Dermis microvascular lymphatic vessel endothelial cell (primary cell): ENCODE data around the gene LIN9. TPM values are rescaled to one million over a fixed set of nuclear protein-coding genes. Genes with fewer than 3 reads are reported as not detected.
"Not testable (repeated sequence)": the region's sequence is repeated elsewhere in the genome, so short reads cannot be mapped to it uniquely, and the experiment has no call there.

Source experiments
- DNase-seq, 2 donors: peaks; one replicate each; pipeline versions ENCODE4 v3.0.0 to v3.0.0-alpha.2; 2010; ENCODE audit warnings: low read depth in 2 of 2
- total RNA-seq: library from RNA; depleted of rRNA; stranded (reverse); fragments of >200 nt; gene quantifications from 2 replicates; pipeline ENCODE4 v1.2.1, GENCODE V29; 2014

Gene LIN9, protein sequence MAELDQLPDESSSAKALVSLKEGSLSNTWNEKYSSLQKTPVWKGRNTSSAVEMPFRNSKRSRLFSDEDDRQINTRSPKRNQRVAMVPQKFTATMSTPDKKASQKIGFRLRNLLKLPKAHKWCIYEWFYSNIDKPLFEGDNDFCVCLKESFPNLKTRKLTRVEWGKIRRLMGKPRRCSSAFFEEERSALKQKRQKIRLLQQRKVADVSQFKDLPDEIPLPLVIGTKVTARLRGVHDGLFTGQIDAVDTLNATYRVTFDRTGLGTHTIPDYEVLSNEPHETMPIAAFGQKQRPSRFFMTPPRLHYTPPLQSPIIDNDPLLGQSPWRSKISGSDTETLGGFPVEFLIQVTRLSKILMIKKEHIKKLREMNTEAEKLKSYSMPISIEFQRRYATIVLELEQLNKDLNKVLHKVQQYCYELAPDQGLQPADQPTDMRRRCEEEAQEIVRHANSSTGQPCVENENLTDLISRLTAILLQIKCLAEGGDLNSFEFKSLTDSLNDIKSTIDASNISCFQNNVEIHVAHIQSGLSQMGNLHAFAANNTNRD
- total RNA-seq, result 4.3 and 5.6 TPM in 2 replicates

DNA sequence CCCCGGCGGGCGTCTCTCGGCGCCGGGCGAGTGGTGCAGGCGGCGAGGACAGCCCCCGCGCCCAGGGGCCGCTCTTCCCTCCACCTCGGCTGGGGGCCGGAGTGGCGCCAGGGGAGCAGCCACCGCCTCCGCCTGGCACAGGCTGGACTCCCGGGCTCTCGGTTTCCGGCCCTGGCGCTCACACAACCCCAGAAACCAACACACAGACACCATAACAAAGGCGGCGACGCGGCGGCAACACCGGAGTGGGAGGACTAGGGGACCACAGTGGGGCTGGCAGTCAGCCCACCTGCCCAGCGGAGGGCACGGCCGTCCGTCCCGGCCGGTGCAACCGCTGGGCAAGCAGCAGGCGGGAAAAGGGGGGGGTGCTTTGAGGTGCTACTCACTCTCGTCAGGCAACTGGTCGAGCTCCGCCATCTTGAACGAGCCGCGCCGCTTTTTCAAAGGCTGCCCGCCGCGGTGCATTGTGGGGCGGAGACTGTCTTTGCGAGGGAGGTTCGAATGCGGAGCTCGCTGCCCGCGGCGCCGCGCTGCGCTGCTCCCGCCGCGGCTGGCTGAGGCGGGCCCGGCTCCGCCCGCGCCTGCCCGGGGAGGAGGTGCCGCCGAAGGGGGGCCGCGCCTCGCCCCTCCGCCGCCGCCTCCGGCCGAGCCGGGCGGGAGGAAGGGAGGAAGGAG is at the start of gene LIN9:
Gene LIN9 (minus strand): TSS at position 442 of the 675 bp plus-strand sequence. CDS start 25 bp downstream, at position 417.
- DNase-seq, result peak; percentile 71 to 93

DNA sequence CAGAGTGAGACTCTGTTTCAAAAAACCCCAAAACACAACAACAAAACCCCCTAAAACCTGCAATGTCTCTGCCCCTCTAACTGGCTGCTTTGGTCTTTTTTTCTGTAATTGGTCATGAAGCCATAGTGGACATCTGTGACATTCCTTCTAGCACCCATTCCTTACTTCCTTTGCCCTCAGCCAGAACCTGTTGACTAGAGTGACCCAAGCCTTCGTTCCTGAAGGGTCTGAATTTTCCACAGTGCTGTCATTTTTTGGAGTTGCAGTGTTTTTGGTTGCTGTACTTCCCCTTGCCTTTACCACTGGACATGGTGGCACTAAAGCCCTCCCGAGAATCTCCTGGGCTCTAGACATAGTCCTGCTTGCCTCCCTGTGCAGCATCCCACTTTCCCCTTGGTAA is 48.5 kb upstream of the LIN9 start:
- DNase-seq, result no peak

DNA sequence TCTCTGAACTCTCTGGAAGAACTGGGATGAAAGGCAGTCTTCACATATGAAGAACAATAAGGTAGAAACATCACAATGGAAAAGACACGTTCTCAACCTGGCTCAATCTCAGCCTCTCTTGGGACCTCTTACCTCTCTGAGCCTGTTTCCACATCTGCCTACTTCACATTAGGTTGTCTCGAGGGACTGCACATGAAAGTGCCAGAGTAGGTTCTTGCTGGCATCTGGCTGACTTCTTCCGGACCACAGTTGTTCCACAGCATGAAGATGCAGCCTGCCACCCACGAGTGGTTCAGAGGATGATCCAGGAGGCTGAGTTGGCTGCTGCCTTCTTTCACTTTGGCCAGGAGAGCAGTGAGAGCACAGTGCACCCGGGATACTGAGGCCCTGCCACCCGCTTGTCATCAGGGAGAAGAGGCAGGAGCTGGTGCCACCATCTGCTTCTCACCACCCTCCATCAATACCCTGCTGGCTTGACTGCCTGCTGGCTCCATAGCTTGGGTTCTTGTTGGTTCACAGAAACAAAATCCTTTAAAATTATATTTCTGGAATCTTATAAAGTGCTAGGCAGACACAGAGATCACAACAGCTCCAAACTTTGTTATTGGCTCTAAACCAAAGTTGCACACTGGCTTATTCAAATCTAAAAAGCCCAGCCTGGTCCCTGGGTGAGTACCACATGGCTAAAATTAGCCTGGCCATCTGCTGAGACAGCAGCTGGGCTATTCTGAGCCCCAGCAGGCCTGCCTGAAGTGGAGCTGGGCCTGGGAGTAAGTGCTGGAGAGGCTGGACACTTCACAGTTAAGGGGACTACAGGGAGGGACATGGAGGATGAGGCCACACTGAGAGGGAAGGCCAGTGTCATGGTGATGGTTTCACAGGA is 46.9 kb upstream of the LIN9 start:
- DNase-seq, result no peak

DNA sequence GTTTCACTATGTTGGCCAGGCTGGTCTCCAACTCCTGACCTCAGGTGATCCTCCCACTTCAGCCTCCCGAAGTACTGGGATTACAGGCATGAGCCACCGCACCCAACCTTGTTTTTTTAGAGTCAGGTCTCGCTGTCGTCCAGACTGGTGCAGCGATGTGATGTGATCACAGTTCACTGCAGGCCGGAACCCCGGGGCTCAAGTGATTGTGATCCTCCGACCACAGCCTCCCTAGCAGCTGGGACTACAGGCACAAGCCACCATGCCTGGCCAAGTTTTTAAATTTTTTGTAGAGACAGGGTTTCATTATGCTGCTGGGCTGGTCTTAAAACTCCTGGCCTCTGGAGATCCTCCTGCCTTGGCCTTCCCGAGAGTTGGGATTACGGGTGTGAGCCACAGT is 46.1 kb upstream of the LIN9 start:
- DNase-seq, result no peak

DNA sequence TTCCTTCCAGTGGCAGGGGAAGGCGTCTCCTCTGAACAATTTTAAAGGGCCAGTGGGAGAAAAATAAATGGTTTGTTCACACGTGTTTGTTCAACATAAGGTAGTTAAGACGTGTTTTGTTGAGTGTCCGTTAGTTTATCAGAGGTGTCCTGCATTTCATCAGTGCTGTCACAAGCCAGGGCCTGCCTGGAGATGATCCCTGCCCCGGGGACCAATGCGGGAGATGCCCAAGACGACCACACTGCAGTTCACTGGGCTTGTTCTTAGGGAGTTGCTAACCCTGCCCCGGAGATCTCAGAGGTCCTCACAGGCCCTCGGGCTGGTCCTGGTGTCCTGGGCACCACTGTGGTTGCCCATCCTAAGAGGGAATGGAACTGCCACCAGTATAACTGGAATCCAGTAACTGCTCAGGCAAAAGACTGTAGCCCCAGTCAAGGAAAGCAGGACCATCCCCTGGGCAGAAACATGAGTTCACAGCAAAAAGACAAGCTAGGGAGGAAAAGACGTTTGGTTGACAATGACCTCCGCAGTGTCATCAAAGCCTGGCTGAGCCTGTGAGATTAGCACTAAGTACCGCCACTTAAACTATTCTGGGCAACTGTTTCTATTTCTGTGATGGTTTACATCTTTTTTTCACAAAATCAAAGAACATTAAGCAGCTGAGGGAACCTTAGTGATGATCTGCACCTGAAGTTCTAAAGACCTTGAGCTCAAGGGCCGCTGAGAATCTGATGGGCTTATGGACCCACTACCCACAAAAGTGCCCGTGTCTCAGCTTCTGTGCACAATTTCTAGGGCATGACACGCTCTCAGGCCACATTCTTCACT is 44.9 kb upstream of the LIN9 start:
- no peak for DNase-seq

DNA sequence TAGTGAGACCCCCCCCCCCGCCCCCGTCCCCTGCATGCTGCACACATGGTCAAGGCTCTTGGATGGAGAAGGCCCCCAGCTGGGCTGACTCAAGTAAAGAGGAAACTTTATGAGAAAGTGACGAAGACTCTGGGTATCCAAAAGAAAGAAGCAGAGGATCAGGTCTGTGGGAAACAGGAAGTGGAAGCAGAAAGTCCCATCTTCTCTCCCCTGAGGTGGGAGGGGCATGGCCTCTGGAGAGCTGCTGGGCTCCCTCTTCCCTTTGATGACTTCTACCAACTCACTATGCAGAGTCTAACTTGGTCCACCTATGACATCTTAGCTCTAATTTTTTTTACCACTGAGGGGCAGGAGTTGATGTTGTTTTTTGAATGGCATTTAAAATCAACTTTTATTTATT is 42.7 kb upstream of the LIN9 start:
- DNase-seq, result no peak

DNA sequence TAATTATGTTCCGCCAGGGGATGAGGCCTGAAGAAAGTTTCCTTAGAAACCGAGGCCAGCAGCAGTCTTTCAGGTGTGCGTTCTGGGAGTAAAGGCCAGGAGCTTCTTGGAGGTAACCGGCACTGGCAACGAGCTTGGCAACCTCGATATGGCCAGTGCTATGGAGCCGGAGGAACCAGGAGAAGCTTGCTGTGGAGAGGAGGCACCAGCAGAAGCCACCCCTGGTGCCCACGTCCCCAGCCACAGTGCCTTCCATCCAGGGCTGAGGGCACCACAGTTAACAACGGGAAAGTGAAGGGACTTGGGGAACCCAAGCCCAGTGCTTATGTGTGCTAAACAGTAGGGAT is 41.5 kb upstream of the LIN9 start:
- DNase-seq, result no peak

DNA sequence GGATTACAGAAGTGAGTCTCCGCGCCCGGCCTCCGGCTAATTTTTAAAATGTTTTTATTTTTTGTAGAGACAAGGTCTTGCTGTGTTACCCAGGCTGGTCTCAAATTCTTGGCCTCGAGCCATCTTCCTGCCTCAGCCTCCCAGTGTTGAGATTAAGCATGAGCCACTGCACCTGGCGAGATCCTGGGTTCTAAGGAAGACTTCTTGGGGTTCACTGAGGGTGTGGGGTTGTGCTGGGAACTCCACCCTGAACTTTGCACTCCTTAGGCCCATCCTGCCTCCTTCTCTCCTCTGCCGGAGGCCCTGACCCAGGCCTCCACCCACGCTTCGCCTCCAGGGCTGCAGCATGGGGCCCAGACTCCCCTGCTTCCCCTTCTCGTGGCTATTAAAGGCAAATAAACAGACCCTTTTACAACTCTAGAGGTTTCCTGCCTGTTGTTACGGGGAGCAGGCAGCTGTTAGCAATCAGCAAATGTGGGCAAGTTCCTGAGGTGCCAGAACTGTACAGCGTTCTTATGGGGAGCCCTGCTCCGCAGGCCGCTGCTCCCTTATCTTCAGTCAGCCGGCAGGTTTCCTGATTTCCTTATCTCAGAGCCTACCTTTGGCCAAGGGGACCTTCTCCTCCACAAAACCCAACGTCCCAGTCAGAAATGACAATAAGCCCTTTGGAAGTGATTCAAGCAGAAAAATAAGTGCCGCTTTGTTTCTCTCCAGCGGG is 41.0 kb upstream of the LIN9 start:
- DNase-seq, result peak in 1 of 2 donors; percentile 30

DNA sequence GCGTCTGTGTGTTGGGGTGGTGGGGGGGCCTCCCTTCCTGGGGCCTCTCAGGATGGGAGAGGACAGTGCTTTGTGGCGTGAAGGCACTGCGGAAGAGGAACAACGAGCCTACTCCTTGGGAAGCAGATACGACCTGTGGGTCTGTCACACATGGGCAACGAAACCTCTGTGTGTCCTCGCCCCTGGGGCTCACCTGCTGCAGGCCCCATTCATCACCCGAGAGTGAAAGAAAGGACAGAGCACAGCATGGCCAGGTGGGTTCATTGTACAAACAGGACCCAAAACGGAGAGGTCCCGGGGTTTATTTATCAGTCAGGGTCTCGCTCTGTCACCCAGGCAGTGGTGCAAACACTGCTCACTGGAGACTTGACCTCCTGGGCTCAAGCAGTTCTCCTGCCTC is 40.1 kb upstream of the LIN9 start:
- no peak for DNase-seq

DNA sequence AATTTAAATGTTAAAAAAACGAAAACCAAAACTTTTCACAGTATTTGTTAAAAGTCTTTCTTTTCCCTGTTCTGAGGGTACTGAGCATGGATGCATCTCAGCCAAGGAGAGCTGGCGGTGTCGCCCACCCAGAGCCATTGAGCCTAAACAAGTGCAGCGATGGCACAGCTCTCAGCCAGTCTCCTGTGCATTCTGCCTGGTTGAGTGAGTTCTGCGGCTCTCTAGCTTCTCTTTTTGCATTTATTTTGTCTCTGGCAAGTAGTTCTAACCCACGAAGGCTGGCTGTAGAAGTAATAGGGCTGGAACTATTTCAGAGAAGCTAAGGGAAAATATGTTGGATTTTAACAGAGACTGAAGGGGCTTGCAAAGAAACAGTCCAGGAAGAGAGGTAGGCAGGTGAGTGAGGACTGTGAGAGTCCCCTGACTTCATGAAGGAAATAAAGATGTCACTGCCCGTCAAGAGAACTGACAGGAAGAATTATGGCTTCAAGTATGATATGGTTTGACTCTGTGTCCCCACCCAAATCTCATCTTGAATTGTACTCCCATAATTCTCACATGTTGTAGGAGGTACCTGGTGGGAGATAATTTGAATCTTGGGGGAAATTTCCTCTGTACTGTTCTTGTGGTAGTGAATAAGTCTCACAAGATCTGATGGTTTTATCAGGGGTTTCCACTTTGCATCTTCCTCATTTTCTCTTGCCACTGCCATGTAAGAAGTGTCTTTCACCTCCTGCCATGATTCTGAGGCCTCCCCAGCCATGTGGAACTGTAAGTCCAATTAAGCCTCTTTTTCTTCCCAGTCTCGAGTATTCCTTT is 35.7 kb upstream of the LIN9 start:
- no peak for DNase-seq

DNA sequence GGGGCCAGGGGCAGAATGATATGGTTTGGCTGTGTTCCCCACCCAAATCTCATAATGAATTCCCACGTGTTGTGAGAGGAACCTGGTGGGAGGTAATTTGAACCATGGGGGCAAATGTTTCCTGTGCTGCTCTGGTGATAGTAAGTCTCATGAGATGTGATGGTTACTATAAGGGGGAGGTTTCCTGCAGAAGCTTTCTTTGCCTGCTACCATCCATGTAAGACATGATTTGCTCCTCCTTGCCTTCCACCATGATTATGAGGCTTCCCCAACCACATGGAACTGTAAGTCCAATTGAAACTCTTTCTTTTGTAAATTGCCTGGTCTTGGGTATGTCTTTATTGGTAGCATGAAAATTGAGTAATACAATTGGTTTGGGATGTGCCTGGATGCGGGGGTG is 33.7 kb upstream of the LIN9 start:
- DNase-seq, result no peak

DNA sequence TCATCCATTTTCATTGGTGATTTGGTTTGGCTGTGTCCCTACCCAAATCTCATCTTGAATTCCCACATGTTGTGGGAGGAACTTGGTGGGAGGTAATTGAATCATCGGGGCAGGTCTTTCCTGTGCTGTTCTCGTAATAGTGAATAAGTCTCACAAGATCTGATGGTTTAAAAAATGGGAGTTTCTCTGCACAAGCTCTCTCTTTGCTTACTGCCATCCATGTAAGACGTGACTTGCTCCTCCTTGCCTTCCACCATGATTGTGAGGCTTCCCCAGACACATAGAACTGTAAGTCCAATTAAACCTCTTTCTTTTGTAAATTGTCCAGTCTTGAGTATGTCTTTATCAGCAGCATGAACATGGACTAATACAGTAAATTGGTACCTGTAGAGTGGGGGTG is 31.1 kb upstream of the LIN9 start:
- DNase-seq, result not testable (repeated sequence)

DNA sequence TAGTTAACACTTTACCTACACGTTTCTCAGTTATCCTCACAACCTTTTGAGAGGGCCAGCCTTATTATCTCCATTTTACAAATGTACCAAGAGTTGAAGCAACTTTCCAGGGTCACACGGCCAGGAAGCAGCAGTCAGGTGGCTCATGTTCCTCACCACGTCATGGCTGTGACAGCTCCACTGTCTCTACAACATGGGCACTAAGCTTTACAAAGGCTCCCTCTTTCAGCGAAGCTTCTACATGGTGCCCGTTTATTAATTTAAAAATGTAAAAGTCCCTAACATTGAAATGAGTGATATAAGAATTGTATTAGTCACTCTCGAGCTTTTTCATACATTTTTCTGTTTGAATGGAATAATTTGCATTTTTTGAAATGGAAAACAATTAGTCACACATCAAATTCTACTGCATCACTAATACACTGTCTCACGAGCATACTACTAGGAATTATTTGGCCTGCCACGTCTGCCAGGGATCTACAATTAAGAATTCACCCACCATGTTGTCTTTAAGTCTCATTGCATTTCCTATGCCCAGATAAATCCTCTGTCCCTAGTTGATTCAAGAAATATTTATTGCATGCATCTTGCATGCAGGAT is 28.4 kb upstream of the LIN9 start:
- DNase-seq, result no peak

DNA sequence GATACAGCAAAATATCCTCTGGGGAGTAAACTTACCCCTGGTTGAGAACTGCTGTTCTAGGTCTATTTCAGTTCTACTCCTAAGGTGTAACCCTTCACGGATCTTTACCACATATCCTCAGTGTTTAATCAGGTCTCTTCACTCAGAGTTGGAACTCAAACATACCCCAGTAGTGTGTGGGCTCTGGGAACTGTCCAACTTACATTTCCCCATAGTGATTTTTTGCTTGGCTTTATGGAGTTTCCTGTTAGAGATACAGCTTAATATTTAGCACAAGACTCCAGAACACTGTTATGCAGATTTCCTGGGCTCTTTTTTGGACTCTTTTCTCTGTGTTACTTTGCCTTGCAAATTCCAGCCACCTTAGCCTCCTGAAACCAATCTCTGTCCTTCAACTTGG is 26.7 kb upstream of the LIN9 start:
- DNase-seq, result no peak

DNA sequence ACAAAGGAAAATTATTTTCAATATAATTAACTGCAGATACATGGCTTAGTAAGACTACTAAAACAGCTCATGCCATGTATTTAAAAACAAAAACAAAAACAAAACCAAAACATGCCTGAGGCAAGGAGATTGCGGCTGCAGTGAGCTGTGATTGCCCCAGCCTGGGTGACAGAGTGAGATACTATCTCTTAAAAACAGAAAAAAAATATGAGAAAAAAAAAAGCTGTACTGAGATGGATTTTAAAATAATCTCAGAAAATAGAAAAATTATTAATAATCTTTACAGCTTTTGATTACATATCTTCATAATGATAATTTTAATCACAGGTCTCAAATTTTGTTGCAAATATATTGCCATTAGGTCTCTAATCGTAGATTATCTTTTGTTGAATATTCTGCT is 24.0 kb upstream of the LIN9 start:
- no peak for DNase-seq

DNA sequence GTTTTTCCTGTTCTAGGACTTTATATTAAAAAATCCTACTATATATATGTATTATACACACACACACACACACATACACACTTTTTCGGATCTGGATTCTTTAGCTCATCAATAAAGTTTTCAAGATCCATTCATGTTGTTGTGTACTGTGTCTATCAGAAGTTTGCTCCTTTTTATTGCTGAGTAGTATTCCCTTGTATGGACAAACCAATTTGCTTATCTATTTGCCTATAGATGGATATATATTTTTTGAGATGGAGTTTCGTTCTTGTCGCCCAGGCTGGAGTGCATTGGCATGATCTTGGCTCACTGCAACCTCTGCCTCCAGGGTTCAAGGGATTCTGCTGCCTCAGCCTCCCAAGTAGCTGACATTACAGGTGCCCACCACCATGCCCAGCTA is 20.3 kb upstream of the LIN9 start:
- DNase-seq, result no peak

DNA sequence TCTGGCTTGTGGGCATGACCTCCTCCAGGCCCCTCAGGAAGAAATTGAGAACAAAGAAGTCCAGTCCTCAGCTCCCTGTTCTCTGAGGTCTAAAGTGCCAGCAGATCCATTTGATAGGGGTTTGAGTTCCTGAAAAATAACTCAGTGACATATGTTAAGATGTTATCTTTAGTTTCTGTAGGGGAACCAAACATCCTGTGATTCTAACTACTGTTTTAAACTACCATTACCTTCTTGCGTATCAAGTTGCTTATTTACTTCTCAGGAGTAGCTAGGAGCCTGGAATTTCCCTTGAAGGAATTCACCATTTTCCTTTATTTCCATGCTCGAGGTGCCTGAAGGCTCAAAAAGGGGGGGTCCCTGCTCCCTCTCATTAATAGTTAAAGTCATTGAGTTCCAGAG is 18.8 kb upstream of the LIN9 start:
- no peak for DNase-seq

DNA sequence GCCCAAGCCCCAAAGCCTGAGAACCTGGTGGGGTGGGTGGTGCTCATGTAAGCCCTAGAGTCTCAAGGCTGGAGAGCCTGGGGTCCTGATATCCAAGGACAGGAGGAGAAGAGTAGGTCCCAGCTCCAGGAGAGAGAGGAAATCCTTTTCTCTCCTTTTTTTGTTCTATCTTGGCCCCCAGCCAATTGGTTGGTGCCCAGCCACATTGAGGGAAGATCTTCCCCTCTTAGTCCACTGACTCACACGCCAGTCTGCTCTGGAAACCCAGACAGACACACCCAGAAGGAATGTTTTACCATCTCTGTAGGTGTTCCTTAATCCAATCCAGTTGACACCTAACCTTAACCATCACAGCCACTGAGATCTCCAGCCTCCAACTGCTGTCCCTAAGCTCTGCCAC is 16.2 kb upstream of the LIN9 start:
- peak in 1 of 2 donors; percentile 5 for DNase-seq

DNA sequence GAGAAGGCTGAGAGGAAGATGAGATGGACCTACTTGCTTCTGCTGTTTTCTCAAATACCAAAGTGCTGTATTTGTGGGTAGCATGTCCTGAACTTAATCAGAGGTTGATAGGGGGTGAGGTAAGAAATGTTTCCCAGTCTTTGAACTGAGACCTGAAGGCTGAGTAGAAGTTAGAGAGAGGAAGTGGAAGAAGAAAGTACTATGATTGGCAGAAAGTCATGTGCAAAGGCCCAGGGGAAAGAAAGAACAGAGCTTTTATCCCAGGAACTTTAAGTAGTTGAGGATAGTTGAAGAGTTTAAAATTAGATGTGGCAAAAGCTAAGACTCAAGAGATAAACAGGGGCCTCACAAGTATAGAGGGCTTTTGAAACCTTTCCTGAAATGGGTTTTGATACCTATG is 15.5 kb upstream of the LIN9 start:
- no peak for DNase-seq
